HCT116 (cell line): ENCODE results near the gene DGKZ. TPM values are rescaled to one million over a fixed set of nuclear protein-coding genes. Genes with fewer than 3 reads are reported as not detected.

ENCODE experiments used
- ATAC-seq: fragments of 200-7000 bp; cut with Tn5 transposase; 2 replicates; pipeline ENCODE4 v1.9.1; 2020; ENCODE audit warnings: mild to moderate bottlenecking, moderate library complexity
- BruUV-seq: library from RNA; stranded (reverse); fragments of 400-500 nt; replicated peaks from 2 replicates; lab custom pipeline; 2021; lab: Mats Ljungman, UMichigan
- CTCF ChIA-PET: fragments of 300-600 bp; sonication (Branson Sonifier 250); formaldehyde crosslinking; loops from one replicate; lab custom pipeline; 2021; ENCODE audit warnings: antibody characterized with exemption; lab: Charles Lee
- POLR2A ChIA-PET: fragments of 300-600, 350-600 bp; sonication (Branson Sonifier 250); formaldehyde crosslinking; loops from one replicate; lab custom pipeline; 2021; ENCODE audit warnings: antibody characterized with exemption; lab: Charles Lee
- RAD21 ChIA-PET, 2 experiments: fragments of 300-600 bp; sonication (Branson Sonifier 250); formaldehyde crosslinking; loops; one replicate each; lab custom pipeline; 2023; ENCODE audit warnings: low total read pairs in 2 of 2; ENCODE audit not compliant: uncharacterized antibody in 2 of 2, unreplicated experiment in 2 of 2, low non-redundant PET in 1 of 2; lab: Charles Lee
- DNase-seq: peaks from one replicate; pipeline ENCODE4 v3.0.0-alpha.2; 2010; ENCODE audit warnings: low read depth, low spot score
- H2AFZ ChIP-seq: fragments of 200-600 bp; shearing (Covaris generic), sonication (generic); 2 replicates; pipeline ENCODE4 v1.6.1; 2017; ENCODE audit warnings: low read depth, mixed run types, mixed read lengths, antibody characterized with exemption, low read length; ENCODE audit not compliant: poor library complexity, severe bottlenecking
- H3K27ac ChIP-seq: 2 replicates; pipeline ENCODE4 v1.5.1; 2012; ENCODE audit warnings: low read depth, low read length
- H3K27me3 ChIP-seq: fragments of 200-600 bp; sonication (generic); 2 replicates; pipeline ENCODE4 v1.6.1; 2016; ENCODE audit warnings: mixed run types, low read length, mixed read lengths; ENCODE audit not compliant: insufficient read depth
- H3K36me3 ChIP-seq, 2 experiments: fragments of 200-500 bp in 1 of 2; fragments of 200-600 bp in 1 of 2; sonication (Bioruptor generic) in 1 of 2; sonication (generic) in 1 of 2; 2 replicates each; pipeline versions ENCODE4 v1.5.1 to v1.6.1; 2014 to 2016; ENCODE audit warnings: low read length in 2 of 2, inconsistent platforms in 1 of 2, mixed read lengths in 1 of 2, mixed run types in 1 of 2; ENCODE audit not compliant: insufficient read depth in 2 of 2, control insufficient read depth in 1 of 2
- H3K4me1 ChIP-seq, 2 experiments: fragments of 200-600 bp in 1 of 2; sonication (generic) in 1 of 2; 2 replicates each; pipeline versions ENCODE4 v1.5.1 to v1.6.1; 2012 to 2017; ENCODE audit warnings: low read length in 2 of 2, inconsistent platforms in 1 of 2, mild to moderate bottlenecking in 1 of 2, mixed read lengths in 1 of 2, mixed run types in 1 of 2, moderate library complexity in 1 of 2; ENCODE audit not compliant: insufficient read depth in 2 of 2, control insufficient read depth in 1 of 2
- H3K4me2 ChIP-seq: fragments of 200-600 bp; sonication (generic); 2 replicates; pipeline ENCODE4 v1.6.1; 2017; ENCODE audit warnings: mixed run types, low read length, mixed read lengths
- H3K4me3 ChIP-seq, 2 experiments: fragments of 200-600 bp in 1 of 2; sonication (generic) in 1 of 2; replicated peaks in 1 of 2; 2 replicates each; pipeline ENCODE4 v1.5.1; 2011 to 2016; ENCODE audit warnings: low read length in 2 of 2, control low read depth in 1 of 2, low read depth in 1 of 2, mild to moderate bottlenecking in 1 of 2, mixed read lengths in 1 of 2, mixed run types in 1 of 2
- H3K79me2 ChIP-seq: fragments of 200-600 bp; sonication (generic); 2 replicates; pipeline ENCODE4 v1.6.1; 2017; ENCODE audit warnings: mild to moderate bottlenecking, mixed run types, low read length, moderate library complexity, mixed read lengths; ENCODE audit not compliant: insufficient read depth
- H3K9ac ChIP-seq: fragments of 200-600 bp; sonication (generic); 2 replicates; pipeline ENCODE4 v1.6.1; 2016; ENCODE audit warnings: low read length, mixed read lengths
- H3K9me2 ChIP-seq: fragments of 200-600 bp; sonication (generic), shearing (Covaris generic); 2 replicates; pipeline ENCODE4 v1.6.1; 2017; ENCODE audit warnings: mixed run types, mild to moderate bottlenecking, moderate library complexity; ENCODE audit not compliant: insufficient read depth
- H3K9me3 ChIP-seq, 2 experiments: fragments of 200-500 bp in 1 of 2; fragments of 200-600 bp in 1 of 2; sonication (Bioruptor generic) in 1 of 2; sonication (generic) in 1 of 2; 2 replicates each; pipeline ENCODE4 v1.6.1; 2014 to 2017; ENCODE audit warnings: low read length in 2 of 2, mixed read lengths in 2 of 2, inconsistent platforms in 1 of 2, low read depth in 1 of 2, mild to moderate bottlenecking in 1 of 2, mixed run types in 1 of 2, moderate library complexity in 1 of 2; ENCODE audit not compliant: control insufficient read depth in 1 of 2, insufficient read depth in 1 of 2
- H4K20me1 ChIP-seq: fragments of 200-600 bp; sonication (generic), shearing (Covaris generic); 2 replicates; pipeline ENCODE4 v1.6.1; 2017; ENCODE audit warnings: mixed run types, mild to moderate bottlenecking, moderate library complexity; ENCODE audit not compliant: insufficient read depth
- CBX3 ChIP-seq: IDR thresholded peaks from 2 replicates; pipeline ENCODE4 v1.6.1; 2012; ENCODE audit warnings: low read depth
- CEBPB ChIP-seq: IDR thresholded peaks from 2 replicates; pipeline ENCODE4 v1.6.1; 2012; ENCODE audit warnings: low read depth
- ELF1 ChIP-seq: IDR thresholded peaks from 2 replicates; pipeline ENCODE4 v1.6.1; 2012; ENCODE audit warnings: low read depth, borderline replicate concordance
- EZH2 ChIP-seq: fragments of 200-600 bp; sonication (generic); IDR thresholded peaks from 2 replicates; pipeline ENCODE4 v1.6.1; 2017; ENCODE audit warnings: antibody characterized with exemption, mixed run types
- EZH2phosphoT487 ChIP-seq: fragments of 200-600 bp; IDR thresholded peaks from 2 replicates; pipeline ENCODE4 v1.6.1; 2018; ENCODE audit warnings: antibody characterized with exemption, borderline replicate concordance
- JUND ChIP-seq: IDR thresholded peaks from 2 replicates; pipeline ENCODE4 v1.6.1; 2012
- POLR2AphosphoS5 ChIP-seq: IDR thresholded peaks from 2 replicates; pipeline ENCODE4 v1.6.1; 2011; ENCODE audit warnings: mild to moderate bottlenecking, low read depth, low read length, moderate library complexity
- RAD21 ChIP-seq: IDR thresholded peaks from 2 replicates; pipeline ENCODE4 v1.6.1; 2012; ENCODE audit warnings: low read depth, mild to moderate bottlenecking
- SP1 ChIP-seq: IDR thresholded peaks from 2 replicates; pipeline ENCODE4 v1.6.1; 2012; ENCODE audit warnings: low read depth
- SRF ChIP-seq: IDR thresholded peaks from 2 replicates; pipeline ENCODE4 v1.6.1; 2012; ENCODE audit warnings: low read depth
- TCF7L2 ChIP-seq: IDR thresholded peaks from 2 replicates; pipeline ENCODE4 v1.7.0; 2011; ENCODE audit warnings: borderline replicate concordance, inconsistent platforms; ENCODE audit not compliant: insufficient read depth, insufficient read length; ENCODE audit errors: extremely low read depth
- ZFX ChIP-seq: fragments of 450-650 bp; IDR thresholded peaks from 2 replicates; pipeline ENCODE4 v1.6.1; 2017
- ZNF274 ChIP-seq: fragments of 200-500 bp; sonication (Bioruptor generic); IDR thresholded peaks from 2 replicates; pipeline ENCODE4 v1.6.1; 2014; ENCODE audit warnings: mild to moderate bottlenecking, low read depth, low read length, inconsistent platforms
- intact Hi-C: fragments of 100-400 bp; cut with micrococcal nuclease; formaldehyde crosslinking; loops from 2 replicates; pipeline ENCODE4 v1.10.0; 2022
- total RNA-seq: library from RNA; stranded (reverse); gene quantifications from one replicate; pipeline ENCODE4 v1.2.1, GENCODE V29; 2021; ENCODE audit not compliant: unreplicated experiment
- TF ChIP-seq, protein P1 (sequence below): IDR thresholded peaks from 2 replicates; pipeline ENCODE4 v1.6.1; 2011; ENCODE audit warnings: mild to moderate bottlenecking, low read length, moderate library complexity; ENCODE audit not compliant: insufficient replicate concordance; ENCODE audit errors: extremely low read depth
- TF ChIP-seq, protein P2 (sequence below), 3 experiments: fragments of 200-600 bp in 1 of 3; sonication (generic) in 1 of 3; IDR thresholded peaks in 2 of 3; conservative IDR thresholded peaks in 1 of 3; 2 replicates each; pipeline ENCODE4 v1.5.1; 2012 to 2017; ENCODE audit warnings: low read depth in 2 of 3, low read length in 2 of 3, antibody characterized with exemption in 1 of 3, borderline replicate concordance in 1 of 3, control low read depth in 1 of 3, mild to moderate bottlenecking in 1 of 3, mixed read lengths in 1 of 3, mixed run types in 1 of 3, moderate library complexity in 1 of 3; ENCODE audit not compliant: insufficient read depth in 1 of 3
- TF ChIP-seq, protein P3 (sequence below): IDR thresholded peaks from 2 replicates; pipeline ENCODE4 v1.6.1; 2012

The DGKZ gene
- total RNA-seq, 1 experiment from 2014 or later: 70.2 TPM

GRCh38 chr11:46420513-46420912, 73.2 kb downstream of the DGKZ start:
- Histone ChIP-seq H3K27ac (no peak overlapping the region), H3K27me3 (no peaks in the 10 kb centered on the region), H2AFZ (no peak overlapping the region), H3K9ac (no peak overlapping the region), H3K36me3 (no peaks in the 10 kb centered on the region; a peak in 2 of 4 replicates), H3K4me3 (no peak overlapping the region), H3K9me3 (no peaks in the 10 kb centered on the region), H3K4me2 (no peak overlapping the region), H3K9me2 (no peaks in the 10 kb centered on the region), H4K20me1 (no peaks in the 10 kb centered on the region), H3K4me1 (no peaks in the 10 kb centered on the region), H3K79me2 (no peaks in the 10 kb centered on the region)
- POLR2A ChIA-PET: no interaction called here
- CTCF ChIA-PET: no interaction called here
- intact Hi-C loops: no loop called here
- no peak for ATAC-seq
- no peak for DNase-seq
- no TSS peak for BruUV-seq
- TF ChIP-seq JUND: no peak
- TF ChIP-seq, protein P1, sequence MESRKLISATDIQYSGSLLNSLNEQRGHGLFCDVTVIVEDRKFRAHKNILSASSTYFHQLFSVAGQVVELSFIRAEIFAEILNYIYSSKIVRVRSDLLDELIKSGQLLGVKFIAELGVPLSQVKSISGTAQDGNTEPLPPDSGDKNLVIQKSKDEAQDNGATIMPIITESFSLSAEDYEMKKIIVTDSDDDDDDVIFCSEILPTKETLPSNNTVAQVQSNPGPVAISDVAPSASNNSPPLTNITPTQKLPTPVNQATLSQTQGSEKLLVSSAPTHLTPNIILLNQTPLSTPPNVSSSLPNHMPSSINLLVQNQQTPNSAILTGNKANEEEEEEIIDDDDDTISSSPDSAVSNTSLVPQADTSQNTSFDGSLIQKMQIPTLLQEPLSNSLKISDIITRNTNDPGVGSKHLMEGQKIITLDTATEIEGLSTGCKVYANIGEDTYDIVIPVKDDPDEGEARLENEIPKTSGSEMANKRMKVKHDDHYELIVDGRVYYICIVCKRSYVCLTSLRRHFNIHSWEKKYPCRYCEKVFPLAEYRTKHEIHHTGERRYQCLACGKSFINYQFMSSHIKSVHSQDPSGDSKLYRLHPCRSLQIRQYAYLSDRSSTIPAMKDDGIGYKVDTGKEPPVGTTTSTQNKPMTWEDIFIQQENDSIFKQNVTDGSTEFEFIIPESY: no peak
- TF ChIP-seq, protein P2, sequence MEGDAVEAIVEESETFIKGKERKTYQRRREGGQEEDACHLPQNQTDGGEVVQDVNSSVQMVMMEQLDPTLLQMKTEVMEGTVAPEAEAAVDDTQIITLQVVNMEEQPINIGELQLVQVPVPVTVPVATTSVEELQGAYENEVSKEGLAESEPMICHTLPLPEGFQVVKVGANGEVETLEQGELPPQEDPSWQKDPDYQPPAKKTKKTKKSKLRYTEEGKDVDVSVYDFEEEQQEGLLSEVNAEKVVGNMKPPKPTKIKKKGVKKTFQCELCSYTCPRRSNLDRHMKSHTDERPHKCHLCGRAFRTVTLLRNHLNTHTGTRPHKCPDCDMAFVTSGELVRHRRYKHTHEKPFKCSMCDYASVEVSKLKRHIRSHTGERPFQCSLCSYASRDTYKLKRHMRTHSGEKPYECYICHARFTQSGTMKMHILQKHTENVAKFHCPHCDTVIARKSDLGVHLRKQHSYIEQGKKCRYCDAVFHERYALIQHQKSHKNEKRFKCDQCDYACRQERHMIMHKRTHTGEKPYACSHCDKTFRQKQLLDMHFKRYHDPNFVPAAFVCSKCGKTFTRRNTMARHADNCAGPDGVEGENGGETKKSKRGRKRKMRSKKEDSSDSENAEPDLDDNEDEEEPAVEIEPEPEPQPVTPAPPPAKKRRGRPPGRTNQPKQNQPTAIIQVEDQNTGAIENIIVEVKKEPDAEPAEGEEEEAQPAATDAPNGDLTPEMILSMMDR (IDR thresholded peaks at IDR 0.05 in 2 of 3, conservative IDR thresholded peaks at IDR 0.05 in 1 of 3; ENCODE audit: borderline replicate concordance in 1 of 3, insufficient read depth in 1 of 3, low read depth in 2 of 3, low read length in 2 of 3): no peak
- no peak for TF ChIP-seq CEBPB
- TF ChIP-seq SRF: no peak
- TF ChIP-seq, protein P3, sequence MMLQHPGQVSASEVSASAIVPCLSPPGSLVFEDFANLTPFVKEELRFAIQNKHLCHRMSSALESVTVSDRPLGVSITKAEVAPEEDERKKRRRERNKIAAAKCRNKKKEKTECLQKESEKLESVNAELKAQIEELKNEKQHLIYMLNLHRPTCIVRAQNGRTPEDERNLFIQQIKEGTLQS: no peak
- TF ChIP-seq ZNF274: no peak
- no peak for TF ChIP-seq ZFX
- no peak for TF ChIP-seq EZH2
- no peak for TF ChIP-seq EZH2phosphoT487
- no peak for TF ChIP-seq RAD21
- no peak for TF ChIP-seq CBX3
- TF ChIP-seq SP1: no peak
- no peak for TF ChIP-seq POLR2AphosphoS5
- TF ChIP-seq ELF1: no peak
- TF ChIP-seq TCF7L2: no peak
- RAD21 ChIA-PET: no interaction called here
